Right lobe of liver (tissue), 6 donors: ENCODE data around the gene LONP2. TPM values are rescaled to one million over a fixed set of nuclear protein-coding genes. Genes with fewer than 3 reads are reported as not detected.

Experiments used
- ATAC-seq, 4 donors: fragments of 200-7000 bp; cut with Tn5 transposase; one replicate each; pipeline ENCODE4 v1.9.1; 2020; ENCODE audit warnings: mild to moderate bottlenecking in 4 of 4, moderate library complexity in 4 of 4
- DNase-seq, 3 donors: peaks; one replicate each; pipeline ENCODE4 v3.0.0-alpha.2; 2020
- H3K27ac ChIP-seq, 3 donors: fragments of 200-600 bp; one replicate each; pipeline ENCODE4 v1.8.0; 2022
- H3K27me3 ChIP-seq, 2 donors: fragments of 200-600 bp; one replicate each; pipeline ENCODE4 v1.8.0; 2022
- H3K36me3 ChIP-seq, 4 donors: fragments of 200-600 bp; sonication (generic) in 1 of 4; one replicate each; pipeline versions ENCODE4 v1.5.1 to v1.8.0; 2017 to 2022; ENCODE audit warnings: control low read depth in 1 of 4
- H3K4me1 ChIP-seq, 4 donors: fragments of 200-600 bp; sonication (generic) in 1 of 4; one replicate each; pipeline versions ENCODE4 v1.5.1 to v1.8.0; 2017 to 2022; ENCODE audit warnings: control low read depth in 1 of 4
- H3K4me3 ChIP-seq, 3 donors: fragments of 200-600 bp; one replicate each; pipeline ENCODE4 v1.8.0; 2022
- H3K9me3 ChIP-seq, 4 donors: fragments of 200-600 bp; sonication (generic) in 1 of 4; one replicate each; pipeline versions ENCODE4 v1.5.1 to v1.8.0; 2017 to 2022; ENCODE audit warnings: control low read depth in 1 of 4
- POLR2A ChIP-seq: fragments of 450-650 bp; IDR thresholded peaks from one replicate; pipeline ENCODE4 v1.6.1; 2017; ENCODE audit warnings: antibody characterized with exemption, mild to moderate bottlenecking
- WGBS: methylation state at CpG from one replicate; pipeline ENCODE4 v1.1.6; 2018; ENCODE audit warnings: low coverage, low lambda C conversion rate; ENCODE audit not compliant: insufficient coverage; ENCODE audit errors: missing lambda C conversion rate; 5-methylcytosine and 5-hydroxymethylcytosine counted together
- intact Hi-C, 2 donors: fragments of 100-400 bp; cut with DNase I; formaldehyde crosslinking; loops; one replicate each; pipeline versions ENCODE4 v1.11.2 to v1.14.1; 2022
- total RNA-seq, 6 experiments: library from RNA; depleted of rRNA in 2 of 6; stranded (reverse); fragments of >200 nt in 2 of 6; fragmentation: NEBNext Ultra II Directional in 3 of 6; extraction: Animal tissue kit (Norgen Biotek cat#: 25700) in 3 of 6; gene quantifications; one replicate each; pipeline versions ENCODE4 v1.1.0 to v1.2.4, GENCODE V29; 2016 to 2023
- TF ChIP-seq, protein P1 (sequence below), 4 donors: fragments of 200-600 bp in 3 of 4; fragments of 450-650 bp in 1 of 4; IDR thresholded peaks; one replicate each; pipeline versions ENCODE4 v1.5.1 to v1.8.0; 2016 to 2022; ENCODE audit warnings: antibody characterized with exemption in 4 of 4, mild to moderate bottlenecking in 2 of 4
- donor health status: DM: no; HTN: yes; CAD: no.
- donor health status: DM: no; HTN: no; CAD: no.
- donor health status: DM: no; HTN: no; CAD: no.
- donor health status: DM: no; HTN: yes; CAD: no.
- donor health status: DM: no; HTN: yes; CAD: no.

The LONP2 gene
- total RNA-seq, 6 experiments from 2014 or later, result 102 to 164 (median 153) TPM

DNA sequence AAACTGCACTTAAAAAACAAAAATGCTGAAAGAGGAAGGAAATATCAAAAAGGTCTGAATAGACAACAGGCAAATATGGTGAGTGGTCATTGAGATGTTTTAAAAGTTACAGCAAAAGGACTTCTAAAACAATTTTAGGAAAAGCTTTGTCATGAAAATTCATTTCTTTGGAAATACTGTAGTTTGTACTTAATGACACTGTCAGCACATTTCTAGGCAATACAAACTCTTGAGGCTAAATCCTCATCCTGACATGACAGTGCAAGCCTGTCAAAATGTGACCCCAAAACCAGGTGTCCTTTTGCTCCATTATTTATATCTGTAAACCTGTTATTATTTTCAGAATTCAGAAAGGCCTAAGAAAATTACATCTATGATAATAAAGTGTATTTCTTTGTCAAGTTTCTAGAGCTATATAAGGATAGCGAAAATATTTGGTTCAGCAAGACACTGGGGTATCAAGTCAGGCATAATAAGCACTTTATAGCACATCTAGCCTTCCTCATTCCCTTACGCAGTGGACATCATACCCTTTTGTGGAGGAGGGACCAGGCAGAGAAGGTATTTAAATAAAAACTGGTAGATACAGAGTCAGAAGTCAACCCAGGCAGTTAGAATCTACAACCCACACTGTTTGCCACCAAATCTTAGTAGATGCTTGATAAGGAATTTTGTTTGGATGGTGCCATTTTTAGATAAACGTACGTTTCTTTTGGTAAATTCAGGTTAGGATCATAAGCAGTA, 112.7 kb downstream of the LONP2 start:
- DNase-seq (no peak), ATAC-seq (no peak)
- no peaks in the 10 kb centered on the region for H3K4me1 ChIP-seq
- no peaks in the 10 kb centered on the region for H3K9me3 ChIP-seq
- WGBS, result 85% methylated on average over 4 of the region's 4 CpGs
- intact Hi-C loops, result loop anchor here (10.0 kb wide), 2 partner anchors 178 to 268 kb away; no protein-coding TSS in a partner anchor
- no peak overlapping the region for H3K4me3 ChIP-seq
- no peaks in the 10 kb centered on the region for H3K27me3 ChIP-seq
- TF ChIP-seq POLR2A, result no peak
- TF ChIP-seq, protein P1, sequence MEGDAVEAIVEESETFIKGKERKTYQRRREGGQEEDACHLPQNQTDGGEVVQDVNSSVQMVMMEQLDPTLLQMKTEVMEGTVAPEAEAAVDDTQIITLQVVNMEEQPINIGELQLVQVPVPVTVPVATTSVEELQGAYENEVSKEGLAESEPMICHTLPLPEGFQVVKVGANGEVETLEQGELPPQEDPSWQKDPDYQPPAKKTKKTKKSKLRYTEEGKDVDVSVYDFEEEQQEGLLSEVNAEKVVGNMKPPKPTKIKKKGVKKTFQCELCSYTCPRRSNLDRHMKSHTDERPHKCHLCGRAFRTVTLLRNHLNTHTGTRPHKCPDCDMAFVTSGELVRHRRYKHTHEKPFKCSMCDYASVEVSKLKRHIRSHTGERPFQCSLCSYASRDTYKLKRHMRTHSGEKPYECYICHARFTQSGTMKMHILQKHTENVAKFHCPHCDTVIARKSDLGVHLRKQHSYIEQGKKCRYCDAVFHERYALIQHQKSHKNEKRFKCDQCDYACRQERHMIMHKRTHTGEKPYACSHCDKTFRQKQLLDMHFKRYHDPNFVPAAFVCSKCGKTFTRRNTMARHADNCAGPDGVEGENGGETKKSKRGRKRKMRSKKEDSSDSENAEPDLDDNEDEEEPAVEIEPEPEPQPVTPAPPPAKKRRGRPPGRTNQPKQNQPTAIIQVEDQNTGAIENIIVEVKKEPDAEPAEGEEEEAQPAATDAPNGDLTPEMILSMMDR (IDR thresholded peaks at IDR 0.05), result no peak
- no peak overlapping the region for H3K27ac ChIP-seq
- peaks cover 2 to 18% (median 11%) of the 10 kb centered on the region in 4 donors for H3K36me3 ChIP-seq

DNA sequence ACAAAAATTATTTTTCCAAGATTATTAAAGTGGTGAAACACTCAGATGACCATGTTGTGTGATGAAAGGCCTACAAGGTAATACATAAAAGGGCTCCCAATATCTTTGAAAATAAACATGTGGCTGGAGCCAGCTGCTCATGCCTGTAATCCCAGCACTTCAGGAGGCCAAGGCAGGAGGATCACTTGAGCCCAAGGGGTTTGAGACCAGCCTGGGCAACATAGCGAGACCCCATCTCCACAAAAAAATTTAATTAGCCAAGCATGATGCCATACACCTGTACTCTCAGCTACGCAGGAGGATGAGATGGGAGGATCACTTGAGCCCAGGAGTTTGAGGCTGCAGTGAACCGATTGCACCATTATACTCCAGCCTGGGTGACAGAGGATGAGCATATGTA, 114.3 kb downstream of the LONP2 start:
- intact Hi-C loops, result loop anchor here (10.0 kb wide), 2 partner anchors 176 to 266 kb away; no protein-coding TSS in a partner anchor
- WGBS, result 95% methylated on average over 3 of the region's 3 CpGs
- H3K27me3 ChIP-seq, result no peaks in the 10 kb centered on the region
- no peaks in the 10 kb centered on the region for H3K9me3 ChIP-seq
- no peak for TF ChIP-seq POLR2A
- TF ChIP-seq, protein P1 (IDR thresholded peaks at IDR 0.05), result no peak
- peaks cover 0 to 4% (median 0%) of the 10 kb centered on the region in 4 donors for H3K4me1 ChIP-seq
- H3K36me3 ChIP-seq, result peaks cover 0 to 6% (median 2%) of the 10 kb centered on the region in 4 donors
- H3K27ac ChIP-seq, result no peak overlapping the region
- ATAC-seq, result peak in 1 of 4 donors; percentile 16
- DNase-seq, result no peak
- no peak overlapping the region for H3K4me3 ChIP-seq

DNA sequence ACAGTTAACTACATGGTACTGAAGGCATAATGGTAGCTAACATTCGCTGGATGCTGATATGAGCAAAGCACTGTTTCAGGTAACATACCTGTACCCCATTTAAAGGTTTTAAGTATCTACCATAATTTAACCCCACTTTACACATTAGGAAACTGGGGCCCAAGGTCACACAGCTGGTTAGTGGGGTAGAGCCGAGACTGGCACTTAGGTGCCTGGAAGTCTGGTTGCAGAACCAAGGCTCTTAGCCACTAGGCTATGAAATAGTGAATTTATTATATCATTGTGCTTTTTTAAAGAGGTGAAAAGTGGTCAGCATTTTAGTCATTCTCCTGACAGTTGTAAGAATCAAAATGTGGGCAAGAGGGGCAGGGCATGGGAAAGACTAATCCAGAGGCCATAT, 115.9 kb downstream of the LONP2 start:
- Histone ChIP-seq H3K36me3 (peaks cover 0 to 6% (median 0%) of the 10 kb centered on the region in 4 donors), H3K27ac (no peak overlapping the region), H3K4me1 (peaks cover 0 to 13% (median 0%) of the 10 kb centered on the region in 4 donors), H3K27me3 (no peaks in the 10 kb centered on the region), H3K4me3 (no peak overlapping the region), H3K9me3 (no peaks in the 10 kb centered on the region)
- WGBS, result 81% methylated on average over 2 of the region's 2 CpGs
- peak in 1 of 4 donors; percentile 21 for ATAC-seq
- intact Hi-C loops, result loop anchor here (10.0 kb wide), 2 partner anchors 175 to 265 kb away; no protein-coding TSS in a partner anchor
- no peak for DNase-seq
- TF ChIP-seq, protein P1 (IDR thresholded peaks at IDR 0.05), result no peak
- no peak for TF ChIP-seq POLR2A

DNA sequence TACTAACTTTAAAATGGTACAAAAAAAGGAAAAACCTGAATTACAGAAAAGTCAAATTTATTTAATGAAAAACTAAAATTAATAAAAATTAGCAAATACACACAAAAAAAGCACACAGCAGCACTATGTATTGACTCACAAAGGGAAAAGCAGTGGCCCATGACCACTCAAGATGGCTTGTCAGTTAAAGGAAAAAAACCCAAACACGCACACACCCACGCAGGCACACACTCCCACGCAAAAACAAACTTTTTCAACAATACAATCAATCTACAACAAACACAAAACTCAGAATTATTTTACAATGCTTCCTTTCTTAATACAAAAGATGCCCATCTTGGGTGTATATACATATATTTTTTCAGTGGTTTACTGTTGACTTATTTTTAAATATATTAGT, 116.9 kb downstream of the LONP2 start:
- Histone ChIP-seq H3K9me3 (no peaks in the 10 kb centered on the region), H3K27me3 (no peaks in the 10 kb centered on the region), H3K4me1 (peaks cover 0 to 19% (median 0%) of the 10 kb centered on the region in 4 donors), H3K27ac (peak overlapping the region in 2 of 3 donors; percentile 22 to 44), H3K4me3 (no peak overlapping the region), H3K36me3 (peaks cover 0 to 6% (median 0%) of the 10 kb centered on the region in 4 donors)
- WGBS, result 80% methylated on average over 3 of the region's 3 CpGs
- TF ChIP-seq, protein P1 (IDR thresholded peaks at IDR 0.05), result no peak
- no peak for TF ChIP-seq POLR2A
- intact Hi-C loops, result no loop called here
- ATAC-seq, result no peak
- DNase-seq, result no peak
